HG03442 (cell line): ENCODE data around the gene PRSS16.

Experiments used
- ATAC-seq: cut with Tn5 transposase; IDR thresholded peaks from one replicate; pipeline ENCODE4 v1.9.1; 2021; ENCODE audit warnings: mild to moderate bottlenecking, moderate library complexity; ENCODE audit not compliant: unreplicated experiment

Gene PRSS16

DNA sequence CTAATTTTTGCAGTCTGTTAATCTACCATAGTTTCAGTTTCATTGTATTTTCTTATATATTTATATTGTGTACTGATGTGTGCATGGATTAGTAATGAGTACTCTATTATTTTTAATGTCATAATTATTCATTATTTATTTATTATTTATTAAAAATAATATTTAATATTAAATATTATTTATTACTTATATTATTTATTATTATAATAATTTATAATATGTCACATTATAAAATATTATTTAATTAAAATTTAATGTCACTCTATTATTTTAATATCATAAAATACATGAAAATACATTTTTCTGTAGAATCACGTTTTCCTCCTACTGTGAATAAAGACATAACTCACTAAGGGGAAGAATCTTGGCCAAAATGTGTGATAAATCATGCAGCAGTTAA, 34.1 kb downstream of the PRSS16 start:
- no peak for ATAC-seq

DNA sequence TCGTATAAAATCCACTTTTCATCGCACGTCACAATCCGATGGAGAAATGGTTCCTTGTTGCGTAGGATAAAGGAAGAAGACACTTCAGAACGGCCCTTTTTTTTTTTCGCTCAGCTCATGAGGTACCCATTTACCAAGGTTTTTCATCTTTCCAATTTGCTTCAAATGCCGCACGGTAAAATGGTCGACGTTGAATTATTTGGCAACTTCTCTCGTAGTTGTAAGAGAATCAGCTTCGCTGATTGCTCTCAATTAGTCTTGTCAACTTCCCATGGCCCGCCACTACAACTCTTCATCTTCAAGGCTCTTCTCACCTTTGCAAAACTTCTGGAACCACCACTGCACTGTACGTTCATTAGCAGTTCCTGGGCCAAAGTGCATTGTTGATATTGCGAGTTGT, 35.8 kb downstream of the PRSS16 start:
- no peak for ATAC-seq

DNA sequence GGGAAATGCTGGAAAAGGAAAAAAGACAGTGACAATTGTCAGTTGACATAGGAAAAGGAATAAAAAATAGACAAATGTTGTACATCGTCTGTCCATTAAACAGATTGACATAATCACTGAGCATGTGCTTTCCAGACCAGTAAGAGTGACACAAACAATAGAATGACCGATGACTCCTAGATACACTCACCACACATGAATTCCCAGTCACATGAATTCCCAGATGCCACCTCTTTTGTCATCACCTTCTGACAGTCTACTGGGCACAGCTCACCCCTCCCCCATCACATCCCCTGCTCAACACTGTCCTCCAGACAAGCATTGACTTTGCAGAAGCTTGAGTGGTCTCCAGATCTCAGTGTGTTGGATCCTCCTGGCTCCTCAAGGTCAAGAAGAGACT, 38.6 kb downstream of the PRSS16 start:
- ATAC-seq = no peak

GRCh38 chr6:27287751-27288135, 40.2 kb downstream of the PRSS16 start:
- no peak for ATAC-seq

- ATAC-seq = no peak
These were observed 40.9 kb downstream of the PRSS16 start for GRCh38 chr6:27288136-27289044.

DNA sequence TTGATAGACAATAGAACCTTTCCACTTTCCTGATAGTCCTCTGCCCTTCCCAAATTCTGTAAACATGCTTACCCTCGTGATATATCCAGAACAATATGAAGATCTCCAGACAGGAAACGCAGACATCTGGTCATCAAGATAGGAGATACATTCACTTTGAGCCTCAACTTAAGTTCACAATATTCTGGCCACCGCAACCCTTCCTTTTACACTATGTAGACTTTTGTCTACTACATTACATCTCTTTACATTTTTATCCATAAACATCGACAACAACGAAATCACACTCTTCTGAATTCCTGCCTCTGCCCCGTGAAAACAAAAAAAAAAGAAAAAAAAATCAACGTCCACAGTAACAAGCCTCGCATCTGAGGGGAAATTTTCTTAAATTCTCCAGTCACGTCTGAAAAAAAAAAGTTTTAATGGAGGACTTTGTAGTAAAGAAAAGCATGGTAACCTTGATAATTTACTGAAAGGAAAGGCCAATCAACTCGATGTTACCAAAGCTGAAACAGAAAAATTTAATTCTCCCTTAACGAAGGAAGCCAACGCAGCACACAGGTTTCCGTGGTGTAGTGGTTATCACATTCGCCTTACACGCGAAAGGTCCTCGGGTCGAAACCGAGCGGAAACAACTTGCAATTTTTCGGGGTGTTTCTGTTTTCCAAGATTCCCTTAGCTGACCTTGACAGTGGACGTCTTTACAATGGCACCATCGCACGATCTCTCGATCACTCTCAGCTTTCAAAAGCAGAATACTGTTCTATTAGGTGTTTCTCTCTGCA, 42.8 kb downstream of the PRSS16 start:
- no peak for ATAC-seq

DNA sequence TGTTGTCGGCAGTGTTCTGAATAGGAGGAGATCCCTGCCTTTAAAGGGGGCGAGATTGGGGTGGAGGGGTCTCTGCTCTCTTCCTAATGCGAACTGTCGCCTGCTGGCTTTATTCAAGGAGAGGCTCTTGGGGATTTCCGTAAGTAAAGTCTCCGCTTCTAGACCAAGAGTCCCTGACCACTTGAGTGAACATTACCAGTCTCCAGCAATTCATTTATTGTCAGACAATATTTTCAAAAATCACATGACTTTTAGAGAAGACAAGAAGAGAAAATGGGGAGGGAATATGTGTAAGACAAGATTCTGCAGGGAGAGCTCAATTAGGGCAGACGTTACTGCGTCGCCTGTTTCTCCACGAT, 43.3 kb downstream of the PRSS16 start:
- no peak for ATAC-seq

- no peak for ATAC-seq
These were observed 46.1 kb downstream of the PRSS16 start for GRCh38 chr6:27293436-27294098.

GRCh38 chr6:27294409-27294808, 46.9 kb downstream of the PRSS16 start:
- ATAC-seq = no peak

DNA sequence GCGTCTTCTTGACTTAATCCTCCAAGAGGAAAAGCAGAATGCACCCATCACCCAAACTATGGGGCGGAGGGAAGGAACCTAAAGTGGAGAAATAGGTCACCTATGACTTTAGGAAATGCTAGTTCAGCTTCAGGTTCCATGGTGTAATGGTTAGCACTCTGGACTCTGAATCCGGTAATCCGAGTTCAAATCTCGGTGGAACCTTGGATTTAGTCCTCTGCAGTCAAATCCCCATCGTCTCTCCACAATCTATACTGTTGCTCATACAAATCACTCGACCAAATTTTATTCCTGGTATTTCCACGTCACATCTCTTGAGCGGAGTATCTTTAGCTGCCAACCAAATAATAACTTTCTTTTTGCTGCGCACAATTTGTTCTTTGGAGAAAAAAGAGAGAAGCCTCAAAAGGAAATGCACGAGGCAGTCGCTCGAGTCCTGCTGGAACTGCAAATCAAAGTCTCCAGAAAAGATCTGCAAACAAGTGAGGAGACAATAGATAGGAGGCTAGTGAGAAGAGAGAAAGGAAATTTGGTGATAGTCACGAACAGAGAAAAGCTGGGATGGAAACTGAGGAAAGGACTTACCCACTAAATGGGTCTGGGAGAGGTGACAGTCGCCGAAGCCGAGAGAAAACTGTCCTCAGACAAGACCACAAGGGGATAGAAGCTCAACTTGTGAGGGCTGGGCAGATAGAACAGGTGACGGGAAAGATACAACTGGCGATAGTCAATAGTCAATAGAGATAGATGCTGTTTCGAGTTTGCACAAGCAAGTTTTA, 48.0 kb downstream of the PRSS16 start:
- no peak for ATAC-seq

DNA sequence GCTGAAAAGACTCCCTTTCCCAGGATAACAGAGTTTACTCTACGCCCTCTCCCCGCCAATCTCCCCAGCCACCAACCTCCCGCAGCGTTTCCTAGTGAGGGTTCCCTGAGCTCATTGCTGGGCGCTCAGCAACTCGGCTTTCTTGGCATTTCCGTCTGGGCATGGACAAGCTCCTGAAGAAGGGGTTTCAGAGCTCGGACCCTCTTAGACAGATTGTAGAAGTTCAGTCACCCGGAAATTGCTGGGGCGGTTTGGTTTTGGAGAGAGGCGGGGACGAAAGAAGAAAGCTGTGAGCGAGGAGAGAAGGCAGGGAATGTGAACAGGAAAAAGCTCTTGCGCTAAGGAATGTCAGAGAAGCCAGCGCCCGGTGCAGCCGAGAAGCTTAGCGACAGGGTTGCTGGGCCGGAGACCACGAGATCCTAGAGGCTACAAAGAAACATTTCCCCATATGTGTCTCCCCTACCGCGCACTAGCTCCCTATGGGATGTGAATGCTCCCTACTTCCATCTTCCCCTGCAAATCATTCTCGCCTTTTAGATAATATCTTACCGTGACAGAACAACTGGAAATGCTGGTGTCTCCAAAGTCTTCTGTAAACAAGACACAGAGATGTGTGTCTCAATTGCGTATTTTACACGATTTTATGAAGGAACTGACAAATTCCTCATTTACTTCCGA, 48.7 kb downstream of the PRSS16 start:
- no peak for ATAC-seq

DNA sequence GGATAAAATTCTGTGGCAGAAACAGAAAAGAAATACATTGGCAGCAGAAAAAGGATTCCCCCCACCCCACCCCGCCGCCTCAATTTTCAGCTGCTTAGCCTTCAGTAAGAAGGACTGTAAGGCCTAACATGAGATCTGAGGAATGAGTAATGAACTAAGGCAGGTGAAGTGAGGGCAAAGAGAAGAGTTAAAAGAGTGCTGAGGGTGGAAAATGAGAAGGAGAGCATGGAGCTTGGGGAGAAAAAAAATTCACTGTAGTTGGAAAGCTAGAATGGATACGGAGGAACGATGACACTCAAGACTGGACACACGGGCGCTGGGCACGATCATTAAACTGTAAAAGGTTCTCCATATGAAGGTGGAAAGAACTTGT, 50.0 kb downstream of the PRSS16 start:
- ATAC-seq = no peak

DNA sequence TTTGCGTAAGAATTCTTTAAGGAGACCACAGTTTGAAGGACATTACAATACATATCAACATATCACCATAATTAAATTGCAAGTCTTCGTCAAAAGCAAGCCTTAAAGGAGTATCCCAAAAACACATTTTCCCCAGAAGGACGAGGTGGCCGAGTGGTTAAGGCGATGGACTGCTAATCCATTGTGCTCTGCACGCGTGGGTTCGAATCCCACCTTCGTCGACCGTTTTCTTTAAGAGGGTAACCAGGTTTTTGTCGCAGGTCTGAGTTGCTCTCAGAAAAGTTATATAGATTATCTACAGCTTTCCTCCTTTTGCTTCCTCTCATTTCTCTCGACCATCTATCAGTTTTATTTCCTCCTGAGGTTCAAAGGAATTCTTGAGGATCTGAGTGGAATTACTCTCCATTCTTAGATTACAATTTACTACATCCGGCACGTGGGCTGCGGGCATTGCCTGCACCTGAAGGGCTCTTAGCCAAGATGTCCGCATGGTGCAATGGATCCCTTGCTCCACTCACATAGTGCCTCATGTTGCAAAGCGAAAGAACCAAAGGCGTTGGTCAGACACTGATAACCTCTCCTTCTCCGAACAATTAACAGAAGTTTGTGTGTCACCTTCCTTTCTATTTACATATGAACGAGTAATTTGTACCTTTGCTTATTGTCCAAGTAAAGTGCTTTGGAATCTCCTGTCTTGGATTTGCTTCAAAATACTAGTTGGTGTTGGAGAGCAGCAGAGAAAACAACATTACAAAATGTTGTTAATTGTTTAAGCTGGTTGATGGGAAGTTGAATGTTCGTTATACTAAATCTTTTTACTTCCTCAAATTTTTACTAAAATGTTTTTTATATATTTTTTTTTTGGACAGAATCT, 50.6 kb downstream of the PRSS16 start:
- no peak for ATAC-seq

GRCh38 chr6:27303613-27304272, 56.2 kb downstream of the PRSS16 start:
- no peak for ATAC-seq
